SKM-1 treated with dmso at 0.1 percent for 144 hours (cell line): Measurements from ENCODE around the gene TP53AIP1.

Experiments
- DNase-seq: peaks from one replicate; lab custom pipeline; 2025; ENCODE audit not compliant: unreplicated experiment; lab: John Stamatoyannopoulos, UW

TP53AIP1 gene

GRCh38 chr11:128890543-128891368 lies 51.9 kb downstream of the TP53AIP1 start, which contains the start of gene KCNJ5:
Gene KCNJ5, plus strand, starts transcription at chr11:128891356. Its CDS starts 19,918 bp downstream, at chr11:128911274.
- no peak for DNase-seq

DNA sequence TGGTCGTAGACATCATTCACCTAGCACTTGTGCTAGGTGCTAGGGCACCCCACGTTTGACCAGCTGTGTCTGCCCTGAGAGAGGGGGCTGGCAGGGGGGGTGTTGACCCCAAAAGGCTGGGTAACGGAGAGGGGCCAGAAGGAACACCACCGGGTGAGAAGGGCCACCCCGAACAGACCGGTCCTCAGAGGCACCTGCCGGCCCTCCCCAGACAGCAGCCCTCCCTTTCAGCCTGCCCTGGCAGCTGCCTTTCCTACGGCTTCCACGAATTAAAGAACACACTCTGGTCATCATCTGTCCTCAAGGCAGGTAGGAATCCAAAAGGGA lies 52.5 kb downstream of the TP53AIP1 start:
- DNase-seq = no peak

GRCh38 chr11:128889657-128890213 lies 52.9 kb downstream of the TP53AIP1 start:
- DNase-seq = no peak

DNA sequence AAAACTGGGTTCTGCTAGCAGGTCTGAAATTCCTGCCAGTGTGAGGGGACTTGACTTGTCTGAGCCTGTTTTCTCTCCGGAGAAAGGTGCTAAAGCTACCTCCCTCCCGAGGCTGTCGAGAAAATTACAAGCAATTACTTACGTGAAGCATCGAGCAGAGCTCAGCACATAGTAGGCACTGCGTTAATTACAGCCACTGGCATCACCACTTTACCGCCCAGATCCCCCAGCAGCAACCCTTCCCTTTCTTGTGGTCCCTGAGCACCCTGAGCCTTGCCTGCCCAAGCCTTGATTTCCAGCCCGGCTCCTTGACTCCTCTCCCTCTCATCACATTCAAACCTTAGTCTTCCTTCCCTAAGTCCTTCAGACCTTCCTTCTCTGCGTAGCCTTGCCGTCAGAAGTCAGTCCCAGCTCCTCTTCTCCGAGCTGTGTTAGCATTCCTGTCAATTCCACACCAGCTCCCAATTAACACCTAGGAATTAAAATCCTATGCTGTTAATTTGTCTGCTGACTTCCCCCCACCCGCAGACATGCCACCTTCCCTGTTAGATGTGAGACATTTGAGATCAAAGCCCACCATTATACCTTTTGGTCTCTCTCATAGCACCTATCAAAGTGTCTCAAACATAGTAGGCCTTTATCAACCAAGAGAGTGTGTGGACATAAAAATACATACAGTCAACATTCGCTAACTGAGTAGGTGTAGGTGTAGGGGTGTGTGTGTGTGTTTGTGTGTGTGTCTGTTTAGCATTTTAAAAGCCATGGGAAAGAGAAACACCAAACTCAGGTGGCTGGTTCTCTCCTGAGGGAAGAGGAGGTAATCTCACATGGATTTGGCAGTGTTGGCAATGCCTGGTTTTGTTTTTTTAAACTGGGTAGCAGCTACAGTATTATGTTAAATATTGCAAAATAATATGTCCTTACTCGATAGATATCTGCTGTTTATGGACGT lies 54.4 kb downstream of the TP53AIP1 start:
- DNase-seq = no peak

DNA sequence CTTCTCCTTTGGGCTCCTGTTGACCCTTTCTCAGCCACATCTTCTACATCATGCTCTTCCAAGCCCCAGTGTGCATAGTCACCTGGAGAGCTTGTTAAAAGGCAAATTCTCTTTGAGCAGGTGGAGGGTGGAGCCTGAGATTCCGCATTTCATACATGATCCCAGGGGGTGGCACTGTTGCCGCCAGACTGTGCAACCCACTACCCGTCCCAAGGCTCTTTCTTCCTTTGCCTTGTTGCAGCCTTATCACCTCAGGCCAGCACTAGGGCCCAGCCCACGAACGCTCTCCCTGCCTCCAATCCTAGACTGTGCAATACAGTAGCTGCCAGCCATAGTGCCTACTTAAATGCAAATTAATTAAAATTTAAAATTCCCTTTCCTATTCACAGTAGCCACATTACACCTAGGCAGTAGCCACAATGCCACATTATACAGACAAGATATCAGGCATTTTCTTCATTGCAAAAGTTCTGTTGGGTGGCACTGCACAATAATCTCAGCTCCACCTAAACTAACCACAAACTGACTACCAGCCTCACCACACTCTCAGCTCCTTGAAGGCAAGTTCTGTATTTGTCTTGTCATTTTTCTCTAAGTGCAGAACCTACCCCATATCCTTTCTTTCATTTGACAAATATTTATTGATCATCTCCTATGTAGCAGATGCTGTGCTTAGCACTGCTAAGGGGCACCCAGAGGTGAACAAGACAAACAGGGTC lies 56.1 kb downstream of the TP53AIP1 start:
- no peak for DNase-seq
